Panc1 (cell line): Measurements from ENCODE around the gene MYO6.

Experiments used
- CTCF ChIP-seq: fragments of 450-650 bp; IDR thresholded peaks from 2 replicates; pipeline ENCODE4 v1.5.1; 2017; ENCODE audit warnings: mild to moderate bottlenecking
- POLR2AphosphoS5 ChIP-seq: IDR thresholded peaks from 2 replicates; pipeline ENCODE4 v1.6.1; 2012; ENCODE audit warnings: mild to moderate bottlenecking, low read depth, low read length, moderate library complexity
- REST ChIP-seq, 2 experiments: IDR thresholded peaks; 2 replicates each; pipeline ENCODE4 v1.6.1; 2011 to 2012; ENCODE audit warnings: low read depth in 2 of 2, control low read depth in 1 of 2, low read length in 1 of 2, mild to moderate bottlenecking in 1 of 2, moderate library complexity in 1 of 2; ENCODE audit not compliant: insufficient read depth in 1 of 2

- TF ChIP-seq CTCF, result no peak
- TF ChIP-seq REST (IDR thresholded peaks at IDR 0.05; ENCODE audit: insufficient read depth in 1 of 2, low read depth in 2 of 2, low read length in 1 of 2), result no peak
- TF ChIP-seq POLR2AphosphoS5, result no peak
Observed at GRCh38 chr6:75874224-75874623, 125.2 kb downstream of the MYO6 start.
